Prostate gland (tissue), 2 donors: ENCODE data around the gene MED16.

ENCODE experiments used
- POLR2A ChIP-seq: fragments of 450-650 bp; IDR thresholded peaks from one replicate; pipeline ENCODE4 v1.6.1; 2016; ENCODE audit warnings: antibody characterized with exemption, mild to moderate bottlenecking
- POLR2AphosphoS5 ChIP-seq: sonication (generic); formaldehyde crosslinking; IDR thresholded peaks from one replicate; pipeline ENCODE4 v1.6.1; 2017; ENCODE audit warnings: antibody characterized with exemption
- TF ChIP-seq, protein P1 (sequence below), 4 experiments: fragments of 200-600 bp in 2 of 4; fragments of 450-650 bp in 2 of 4; sonication (generic) in 2 of 4; IDR thresholded peaks; 1 replicate in 3 of 4; 2 replicates in 1 of 4; pipeline ENCODE4 v1.5.1; 2016 to 2019; ENCODE audit warnings: antibody characterized with exemption in 4 of 4, mild to moderate bottlenecking in 2 of 4, moderate library complexity in 2 of 4

DNA sequence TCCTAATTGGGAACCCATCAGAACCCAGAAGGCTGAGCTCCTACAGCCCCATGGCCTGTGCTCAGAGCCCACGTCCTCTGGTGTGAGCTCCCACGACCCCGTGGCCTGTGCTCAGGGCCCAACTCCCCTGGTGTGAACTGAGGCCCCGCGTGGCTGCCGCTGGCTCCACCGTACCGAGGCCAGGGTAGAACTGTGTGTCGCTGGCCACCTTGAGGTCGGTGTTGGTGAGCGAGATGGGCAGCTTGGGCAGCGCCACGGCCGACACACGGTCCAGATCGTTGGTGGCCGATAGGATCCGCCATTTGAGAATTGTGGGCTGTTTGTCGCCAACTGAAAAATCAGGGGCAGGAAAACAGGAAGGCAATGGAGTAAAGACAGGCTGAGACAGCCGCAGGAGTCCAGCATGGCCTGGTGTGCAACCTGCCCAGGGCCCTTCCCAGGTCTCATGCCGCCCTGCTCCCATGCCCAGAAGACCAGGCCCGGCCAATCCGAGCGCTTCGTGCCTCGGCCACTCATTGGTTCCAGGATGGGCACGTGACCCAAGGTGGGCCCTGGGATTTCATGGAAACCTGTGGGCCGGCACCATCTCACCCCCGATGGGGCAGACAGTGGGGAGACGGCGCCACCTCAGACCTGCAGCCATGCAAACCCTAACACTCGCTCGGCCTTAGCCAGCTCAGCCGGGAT lies 11.5 kb downstream of the MED16 start:
- TF ChIP-seq, protein P1, sequence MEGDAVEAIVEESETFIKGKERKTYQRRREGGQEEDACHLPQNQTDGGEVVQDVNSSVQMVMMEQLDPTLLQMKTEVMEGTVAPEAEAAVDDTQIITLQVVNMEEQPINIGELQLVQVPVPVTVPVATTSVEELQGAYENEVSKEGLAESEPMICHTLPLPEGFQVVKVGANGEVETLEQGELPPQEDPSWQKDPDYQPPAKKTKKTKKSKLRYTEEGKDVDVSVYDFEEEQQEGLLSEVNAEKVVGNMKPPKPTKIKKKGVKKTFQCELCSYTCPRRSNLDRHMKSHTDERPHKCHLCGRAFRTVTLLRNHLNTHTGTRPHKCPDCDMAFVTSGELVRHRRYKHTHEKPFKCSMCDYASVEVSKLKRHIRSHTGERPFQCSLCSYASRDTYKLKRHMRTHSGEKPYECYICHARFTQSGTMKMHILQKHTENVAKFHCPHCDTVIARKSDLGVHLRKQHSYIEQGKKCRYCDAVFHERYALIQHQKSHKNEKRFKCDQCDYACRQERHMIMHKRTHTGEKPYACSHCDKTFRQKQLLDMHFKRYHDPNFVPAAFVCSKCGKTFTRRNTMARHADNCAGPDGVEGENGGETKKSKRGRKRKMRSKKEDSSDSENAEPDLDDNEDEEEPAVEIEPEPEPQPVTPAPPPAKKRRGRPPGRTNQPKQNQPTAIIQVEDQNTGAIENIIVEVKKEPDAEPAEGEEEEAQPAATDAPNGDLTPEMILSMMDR (IDR thresholded peaks at IDR 0.05): no peak
- TF ChIP-seq POLR2AphosphoS5 (no peak), POLR2A (no peak)
